GM10248 (cell line): ENCODE data around the gene PLCL1.

Experiments
- CTCF ChIA-PET: fragments of 300-600 bp; sonication (Branson Sonifier 250); formaldehyde crosslinking; extraction: SDS; loops from one replicate; lab custom pipeline; 2021; ENCODE audit warnings: antibody characterized with exemption; lab: Yijun Ruan, JAX
- POLR2A ChIA-PET: fragments of 350-650 bp; sonication (Branson Sonifier 250); formaldehyde crosslinking; extraction: SDS; loops from one replicate; lab custom pipeline; 2020; ENCODE audit warnings: antibody characterized with exemption; lab: Yijun Ruan, JAX
- DNase-seq: peaks from one replicate; pipeline ENCODE4 v3.0.0; 2012; ENCODE audit errors: extremely low spot score
- CTCF ChIP-seq: IDR thresholded peaks from 2 replicates; pipeline ENCODE4 v1.5.1; 2012; ENCODE audit warnings: mild to moderate bottlenecking, low read depth; ENCODE audit errors: extremely low read depth, missing control alignments, control extremely low read depth

PLCL1 gene

GRCh38 chr2:197993830-197994229, 189.4 kb downstream of the PLCL1 start:
- TF ChIP-seq CTCF: no peak
- ChIA-PET CTCF (interaction anchor here (1.0 to 1.9 kb wide), 4 partner anchors 9 to 60 kb away, joined by 3 to 8 read pairs (median 4); no protein-coding TSS in a partner anchor), POLR2A (no interaction called here)
- DNase-seq: no peak

GRCh38 chr2:197994751-197995150, 190.4 kb downstream of the PLCL1 start:
- no peak for TF ChIP-seq CTCF
- ChIA-PET POLR2A (no interaction called here), CTCF (interaction anchor here (1.2 to 1.9 kb wide), 3 partner anchors 12 to 59 kb away, joined by 3 to 8 read pairs (median 5); no protein-coding TSS in a partner anchor)
- DNase-seq: no peak

DNA sequence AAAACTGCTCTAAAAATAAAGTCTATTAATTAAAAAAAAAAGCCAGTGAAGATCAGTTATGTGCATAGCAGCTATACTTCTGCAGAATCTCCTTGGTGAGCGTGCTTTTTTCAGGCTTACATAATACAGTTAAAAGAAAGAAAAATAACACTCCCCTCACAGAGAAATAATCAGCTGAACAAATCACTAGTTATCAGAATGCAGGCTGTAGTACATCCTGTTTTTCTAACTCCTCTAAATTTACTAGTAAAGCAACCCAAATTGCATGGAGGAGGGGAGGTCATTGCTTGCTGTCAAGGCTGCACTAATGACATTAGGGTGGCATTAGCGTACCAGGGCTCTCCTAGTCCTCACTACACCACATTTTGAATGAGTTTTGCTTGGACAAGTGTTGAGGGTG, 192.2 kb downstream of the PLCL1 start:
- CTCF ChIA-PET: interaction anchor here (1.0 kb wide), 2 partner anchors 10 to 17 kb away, joined by 3 read pairs; no protein-coding TSS in a partner anchor
- TF ChIP-seq CTCF: no peak
- POLR2A ChIA-PET: no interaction called here
- DNase-seq: no peak

GRCh38 chr2:197997083-197997541, 192.7 kb downstream of the PLCL1 start:
- DNase-seq: no peak
- ChIA-PET CTCF (interaction anchor here (0.7 to 1.0 kb wide), 3 partner anchors 9 to 17 kb away, joined by 3 read pairs; no protein-coding TSS in a partner anchor), POLR2A (no interaction called here)
- TF ChIP-seq CTCF: no peak

- TF ChIP-seq CTCF: no peak
- no peak for DNase-seq
- CTCF ChIA-PET: interaction anchor here (0.7 to 1.6 kb wide), 4 partner anchors 8 to 65 kb away, joined by 3 to 4 read pairs (median 3); no protein-coding TSS in a partner anchor
- POLR2A ChIA-PET: no interaction called here
Measured at GRCh38 chr2:197998702-197999101, 194.3 kb downstream of the PLCL1 start.

- POLR2A ChIA-PET: no interaction called here
- no peak for TF ChIP-seq CTCF
- CTCF ChIA-PET: no interaction called here
- DNase-seq: no peak
Measured at GRCh38 chr2:198000417-198000816, 196.0 kb downstream of the PLCL1 start.
